ENCODE measurements around the gene DYRK1B.

- TF ChIP-seq CTCF (IDR thresholded peaks at IDR 0.05) (no peak), POLR2A (IDR thresholded peaks at IDR 0.05) (no peak)
Measured at GRCh38 chr19:39831679-39832078, 2.3 kb downstream of the DYRK1B start.

All from Peyer's patch (tissue), 4 donors.